Liver (tissue), 2 donors: ENCODE data around the gene APOL3.
"Not testable (repeated sequence)": the region's sequence is repeated elsewhere in the genome, so short reads cannot be mapped to it uniquely, and the experiment has no call there.

Source experiments
- EGR1 ChIP-seq, 2 donors: IDR thresholded peaks; 2 replicates each; pipeline ENCODE4 v1.6.1; 2016 to 2018; ENCODE audit warnings: antibody characterized with exemption in 2 of 2, low read depth in 2 of 2
- REST ChIP-seq: IDR thresholded peaks from 2 replicates; pipeline ENCODE4 v1.6.1; 2016; ENCODE audit warnings: antibody characterized with exemption, mild to moderate bottlenecking
- donor health status: healthy.

- TF ChIP-seq REST; EGR1 (IDR thresholded peaks at IDR 0.05; ENCODE audit: low read depth in 2 of 2): not testable (repeated sequence)
Observed at GRCh38 chr22:36205573-36205972, 45.0 kb upstream of the APOL3 start.
